Adrenal gland (tissue), 12 donors: Measurements from ENCODE around the gene TAL1. TPM values are rescaled to one million over a fixed set of nuclear protein-coding genes. Genes with fewer than 3 reads are reported as not detected.

Experiments
- DNase-seq, 7 donors: peaks; one replicate each; pipeline ENCODE4 v3.0.0-alpha.2; 2019 to 2020
- H3K27ac ChIP-seq, 5 donors: fragments of 200-600 bp; sonication (generic) in 4 of 5; 1 replicate in 3 of 5; 2 replicates in 2 of 5; pipeline versions ENCODE4 v1.5.1 to v1.8.0; 2016 to 2020; ENCODE audit warnings: mild to moderate bottlenecking in 1 of 5
- H3K27me3 ChIP-seq: fragments of 200-600 bp; 2 replicates; pipeline ENCODE4 v1.8.0; 2021
- H3K36me3 ChIP-seq, 2 donors: fragments of 200-600 bp; replicated peaks in 1 of 2; 1 replicate in 1 of 2; 2 replicates in 1 of 2; pipeline versions ENCODE4 v1.5.1 to v1.8.0; 2018 to 2022
- H3K4me1 ChIP-seq, 2 donors: fragments of 200-600 bp; replicated peaks in 1 of 2; 1 replicate in 1 of 2; 2 replicates in 1 of 2; pipeline versions ENCODE4 v1.5.1 to v1.8.0; 2018 to 2021
- H3K4me3 ChIP-seq, 4 donors: fragments of 200-600 bp; sonication (generic) in 3 of 4; one replicate each; pipeline ENCODE4 v1.5.1; 2016 to 2018
- H3K9me3 ChIP-seq, 3 donors: fragments of 200-600 bp; sonication (generic) in 1 of 3; replicated peaks in 1 of 3; 1 replicate in 2 of 3; 2 replicates in 1 of 3; pipeline versions ENCODE4 v1.5.1 to v1.8.0; 2016 to 2021
- CTCF ChIP-seq, 6 experiments: fragments of 450-650 bp in 4 of 6; fragments of 200-600 bp in 2 of 6; sonication (generic) in 1 of 6; IDR thresholded peaks; 1 replicate in 5 of 6; 2 replicates in 1 of 6; pipeline versions ENCODE4 v1.5.1 to v1.8.0; 2016 to 2021; ENCODE audit warnings: antibody characterized with exemption in 6 of 6, mild to moderate bottlenecking in 2 of 6, moderate library complexity in 1 of 6
- POLR2A ChIP-seq, 2 donors: fragments of 450-650 bp; IDR thresholded peaks; one replicate each; pipeline ENCODE4 v1.6.1; 2017; ENCODE audit warnings: antibody characterized with exemption in 2 of 2, mild to moderate bottlenecking in 2 of 2, moderate library complexity in 1 of 2
- WGBS, 4 donors: extraction: QIAGEN DNeasy Blood & Tissue Kit in 2 of 4; methylation state at CpG; one replicate each; pipeline versions ENCODE4 v1.1.5 to v1.1.7; 2013 to 2017; 5-methylcytosine and 5-hydroxymethylcytosine counted together
- intact Hi-C, 2 donors: fragments of 100-400 bp; cut with DNase I; formaldehyde crosslinking; loops; one replicate each; pipeline versions ENCODE4 v1.14.1 to v1.15.0; 2022 to 2023
- polyA plus RNA-seq, 3 donors: library from polyadenylated mRNA; stranded (reverse); fragments of 200-250 nt in 2 of 3; fragments of 350-450 nt in 1 of 3; fragmentation: Illumina TruSeq in 1 of 3; extraction: RNeasy Lipid Tissue Mini Kit (QIAGEN cat#74804) in 1 of 3; gene quantifications; one replicate each; pipeline ENCODE4 v1.2.3, GENCODE V29; 2013 to 2014
- total RNA-seq, 9 donors: library from RNA; depleted of rRNA in 4 of 9; stranded (reverse); fragments of >200 nt in 4 of 9; fragments of 120-200 nt in 1 of 9; fragmentation: NEBNext Ultra II Directional in 1 of 9; extraction: Animal tissue kit (Norgen Biotek cat#: 25700) in 1 of 9; gene quantifications; one replicate each; pipeline versions ENCODE4 v1.1.0 to v1.2.4, GENCODE V29; 2013 to 2023
- donor health status: healthy with polysubstance abuse.
- donor health status: Bipolar disorder and iron deficiency.
- donor health status: DM: yes; HTN: yes; CAD: no.
- donor health status: DM: no; HTN: no; CAD: no.
- donor health status: DM: no; HTN: no; CAD: no.
- donor health status: DM: yes; HTN: yes; CAD: no.

TAL1 gene
- total and polyA plus RNA-seq, 12 donors: 1.2 to 13.4 (median 3.2) TPM

- no peaks in the 10 kb centered on the region for H3K36me3 ChIP-seq
- peaks cover 5 to 11% of the 10 kb centered on the region in 2 donors for H3K4me1 ChIP-seq
- 6 to 16% (median 10%) methylated on average over 9 to 30 of the region's 30 CpGs for WGBS, 4 donors
- TF ChIP-seq POLR2A (IDR thresholded peaks at IDR 0.05) (peak in 1 of 2 donors; percentile 28), CTCF (IDR thresholded peaks at IDR 0.05) (peak; percentile 86 to 94 (median 93))
- no peaks in the 10 kb centered on the region for H3K9me3 ChIP-seq
- H3K27ac ChIP-seq: peak overlapping the region in 1 of 5 donors; percentile 78
- intact Hi-C loops: no loop called here
- peak; percentile 87 to 96 (median 95) for DNase-seq
- peaks cover 8% of the 10 kb centered on the region for H3K27me3 ChIP-seq
- H3K4me3 ChIP-seq: peak overlapping the region in 3 of 4 donors; percentile 7 to 60 (median 48)
Measured at GRCh38 chr1:47179017-47179987, 52.7 kb downstream of the TAL1 start.

- TF ChIP-seq POLR2A (IDR thresholded peaks at IDR 0.05) (no peak), CTCF (IDR thresholded peaks at IDR 0.05) (no peak)
- H3K27me3 ChIP-seq: peaks cover 9% of the 10 kb centered on the region
- peak overlapping the region in 1 of 5 donors; percentile 78 for H3K27ac ChIP-seq
- H3K36me3 ChIP-seq: no peaks in the 10 kb centered on the region
- 79 to 85% (median 83%) methylated on average over 8 of the region's 8 CpGs for WGBS, 4 donors
- peak in 1 of 7 donors; percentile 55 for DNase-seq
- H3K4me1 ChIP-seq: peaks cover 5 to 11% of the 10 kb centered on the region in 2 donors
- no peaks in the 10 kb centered on the region for H3K9me3 ChIP-seq
- intact Hi-C loops: no loop called here
- H3K4me3 ChIP-seq: peak overlapping the region in 1 of 4 donors; percentile 60
Measured at GRCh38 chr1:47178654-47179016, 53.4 kb downstream of the TAL1 start.

GRCh38 chr1:47178020-47178419 is 54.0 kb downstream of the TAL1 start:
- Histone ChIP-seq H3K4me1 (peaks cover 5 to 11% of the 10 kb centered on the region in 2 donors), H3K27me3 (peaks cover 15% of the 10 kb centered on the region), H3K27ac (no peak overlapping the region), H3K36me3 (no peaks in the 10 kb centered on the region), H3K9me3 (no peaks in the 10 kb centered on the region), H3K4me3 (no peak overlapping the region)
- intact Hi-C loops: no loop called here
- DNase-seq: peak in 1 of 7 donors; percentile 37
- WGBS, 4 donors: 69 to 90% (median 80%) methylated on average over 6 of the region's 6 CpGs
- TF ChIP-seq POLR2A (IDR thresholded peaks at IDR 0.05): no peak
- no peak for TF ChIP-seq CTCF (IDR thresholded peaks at IDR 0.05)

GRCh38 chr1:47175227-47175934 is 56.6 kb downstream of the TAL1 start:
- no peak overlapping the region for H3K4me3 ChIP-seq
- H3K4me1 ChIP-seq: peaks cover 5 to 11% of the 10 kb centered on the region in 2 donors
- intact Hi-C loops: no loop called here
- DNase-seq: peak in 6 of 7 donors; percentile 43 to 74 (median 60)
- TF ChIP-seq CTCF (IDR thresholded peaks at IDR 0.05) (peak; percentile 91 to 98 (median 94)), POLR2A (IDR thresholded peaks at IDR 0.05) (no peak)
- H3K36me3 ChIP-seq: no peaks in the 10 kb centered on the region
- H3K27me3 ChIP-seq: peaks cover 7% of the 10 kb centered on the region
- no peak overlapping the region for H3K27ac ChIP-seq
- 12 to 16% (median 14%) methylated on average over 11 of the region's 11 CpGs for WGBS, 4 donors
- no peaks in the 10 kb centered on the region for H3K9me3 ChIP-seq
